H1 (cell line): ENCODE results near the gene DOCK1. TPM values are rescaled to one million over a fixed set of nuclear protein-coding genes. Genes with fewer than 3 reads are reported as not detected.

Experiments used
- CTCF ChIA-PET: fragments of 300-600 bp; sonication (Branson Sonifier 250); formaldehyde crosslinking; loops from one replicate; lab custom pipeline; 2021; ENCODE audit not compliant: partially characterized antibody; lab: Charles Lee
- POLR2A ChIA-PET: fragments of 300-600 bp; sonication (Branson Sonifier 250); formaldehyde crosslinking; loops from one replicate; lab custom pipeline; 2021; ENCODE audit warnings: inconsistent platforms; ENCODE audit not compliant: partially characterized antibody; lab: Charles Lee
- DNase-seq, 2 experiments: peaks; one replicate each; pipeline versions ENCODE4 v3.0.0 to v3.0.0-alpha.2; 2010 to 2022; ENCODE audit warnings: low spot score in 2 of 2, low read depth in 1 of 2, mixed read lengths in 1 of 2
- FAIRE-seq: peaks from 2 replicates; lab custom pipeline; 2011; peaks lifted over from hg19 to GRCh38; lab: Jason Lieb, UNC
- H2AFZ ChIP-seq: 2 replicates; pipeline ENCODE4 v1.8.1; 2012; ENCODE audit warnings: low read length, inconsistent platforms
- H2AK5ac ChIP-seq: 2 replicates; pipeline ENCODE4 v1.6.1; 2013; ENCODE audit warnings: low read depth, low read length
- H2BK120ac ChIP-seq: replicated peaks from 2 replicates; pipeline ENCODE3; 2013; ENCODE audit warnings: low read depth, low read length, inconsistent platforms
- H2BK12ac ChIP-seq: 2 replicates; pipeline ENCODE4 v1.6.1; 2013; ENCODE audit warnings: low read depth, low read length
- H2BK15ac ChIP-seq: 2 replicates; pipeline ENCODE4 v1.6.1; 2013; ENCODE audit warnings: low read length
- H2BK20ac ChIP-seq: 2 replicates; pipeline ENCODE4 v1.6.1; 2013; ENCODE audit warnings: low read length
- H2BK5ac ChIP-seq: 2 replicates; pipeline ENCODE4 v1.6.1; 2013; ENCODE audit warnings: low read depth, low read length
- H3K14ac ChIP-seq: 2 replicates; pipeline ENCODE4 v1.6.1; 2013; ENCODE audit warnings: inconsistent platforms; ENCODE audit not compliant: insufficient read length
- H3K18ac ChIP-seq: 2 replicates; pipeline ENCODE4 v1.6.1; 2013; ENCODE audit warnings: low read length; ENCODE audit errors: extremely low read depth
- H3K23ac ChIP-seq: 2 replicates; pipeline ENCODE4 v1.6.1; 2013; ENCODE audit warnings: inconsistent platforms; ENCODE audit not compliant: insufficient read length
- H3K23me2 ChIP-seq: 2 replicates; pipeline ENCODE4 v1.6.1; 2013; ENCODE audit warnings: low read depth, low read length
- H3K27ac ChIP-seq: 2 replicates; pipeline ENCODE4 v1.6.1; 2011; ENCODE audit warnings: low read depth, low read length, inconsistent platforms
- H3K27me3 ChIP-seq, 4 experiments: replicated peaks in 1 of 4; 1 replicate in 1 of 4; 2 replicates in 3 of 4; pipeline versions ENCODE4 v1.6.1 to v1.8.1; 2011 to 2013; ENCODE audit warnings: low read length in 3 of 4, mild to moderate bottlenecking in 3 of 4, inconsistent platforms in 2 of 4, mixed read lengths in 2 of 4, moderate library complexity in 1 of 4; ENCODE audit not compliant: control insufficient read depth in 3 of 4, insufficient read depth in 3 of 4; ENCODE audit errors: extremely low read depth in 1 of 4
- H3K36me3 ChIP-seq, 4 experiments: 2 replicates each; pipeline versions ENCODE4 v1.6.1 to v1.8.1; 2011 to 2013; ENCODE audit warnings: mild to moderate bottlenecking in 4 of 4, low read length in 3 of 4, moderate library complexity in 2 of 4, control low read depth in 1 of 4, inconsistent platforms in 1 of 4; ENCODE audit not compliant: insufficient read depth in 4 of 4, control insufficient read depth in 2 of 4
- H3K4ac ChIP-seq: replicated peaks from 2 replicates; pipeline ENCODE3; 2013; ENCODE audit warnings: low read length, low read depth, mixed read lengths, inconsistent platforms; ENCODE audit not compliant: insufficient read length
- H3K4me1 ChIP-seq, 4 experiments: replicated peaks in 1 of 4; 1 replicate in 1 of 4; 2 replicates in 3 of 4; pipeline versions ENCODE4 v1.6.1 to v1.8.1; 2011 to 2013; ENCODE audit warnings: low read length in 3 of 4, inconsistent platforms in 2 of 4, mixed read lengths in 1 of 4; ENCODE audit not compliant: insufficient read depth in 4 of 4, control insufficient read depth in 3 of 4
- H3K4me2 ChIP-seq, 2 experiments: 2 replicates each; pipeline versions ENCODE4 v1.6.1 to v1.8.1; 2011 to 2013; ENCODE audit warnings: low read depth in 2 of 2, low read length in 2 of 2, control low read depth in 1 of 2, inconsistent platforms in 1 of 2, mild to moderate bottlenecking in 1 of 2; ENCODE audit not compliant: insufficient read depth in 1 of 2
- H3K4me3 ChIP-seq, 4 experiments: fragments of 200-600, 300-600 bp in 1 of 4; sonication (generic), shearing (Covaris generic), sonication (Bioruptor Twin) in 1 of 4; 2 replicates each; pipeline versions ENCODE4 v1.5.1 to v1.8.1; 2011 to 2016; ENCODE audit warnings: low read length in 4 of 4, low read depth in 3 of 4, control low read depth in 2 of 4, inconsistent platforms in 2 of 4, mild to moderate bottlenecking in 2 of 4, mixed read lengths in 1 of 4, moderate library complexity in 1 of 4; ENCODE audit not compliant: insufficient read depth in 2 of 4; ENCODE audit errors: extremely low read depth in 1 of 4
- H3K56ac ChIP-seq: replicated peaks from 2 replicates; pipeline ENCODE3; 2013; ENCODE audit warnings: low read depth, mild to moderate bottlenecking, mixed read lengths, low read length, inconsistent platforms; ENCODE audit not compliant: insufficient read length
- H3K79me1 ChIP-seq: 2 replicates; pipeline ENCODE4 v1.6.1; 2013; ENCODE audit warnings: low read depth, low read length, control low read depth
- H3K79me2 ChIP-seq, 2 experiments: 2 replicates each; pipeline versions ENCODE4 v1.6.1 to v1.8.1; 2012 to 2013; ENCODE audit warnings: low read length in 2 of 2, mild to moderate bottlenecking in 2 of 2, inconsistent platforms in 1 of 2; ENCODE audit not compliant: insufficient read depth in 2 of 2, control insufficient read depth in 1 of 2
- H3K9ac ChIP-seq, 4 experiments: replicated peaks in 1 of 4; 1 replicate in 1 of 4; 2 replicates in 3 of 4; pipeline versions ENCODE4 v1.6.1 to v1.8.1; 2011 to 2013; ENCODE audit warnings: low read depth in 3 of 4, low read length in 3 of 4, control low read depth in 2 of 4, mild to moderate bottlenecking in 2 of 4, moderate library complexity in 2 of 4, inconsistent platforms in 1 of 4; ENCODE audit errors: extremely low read depth in 1 of 4
- H3K9me3 ChIP-seq, 2 experiments: 2 replicates each; pipeline versions ENCODE4 v1.6.1 to v1.8.1; 2012 to 2013; ENCODE audit warnings: mild to moderate bottlenecking in 2 of 2, moderate library complexity in 2 of 2, control low read depth in 1 of 2, inconsistent platforms in 1 of 2, low read depth in 1 of 2, low read length in 1 of 2, mixed read lengths in 1 of 2; ENCODE audit not compliant: insufficient read depth in 2 of 2
- H4K20me1 ChIP-seq, 2 experiments: replicated peaks in 1 of 2; 2 replicates each; pipeline versions ENCODE3 to v1.8.1; 2011 to 2013; ENCODE audit warnings: inconsistent platforms in 2 of 2, low read length in 2 of 2, mild to moderate bottlenecking in 1 of 2; ENCODE audit not compliant: insufficient read depth in 2 of 2, control insufficient read depth in 1 of 2
- H4K5ac ChIP-seq: 2 replicates; pipeline ENCODE4 v1.6.1; 2013; ENCODE audit warnings: low read length, low read depth, mixed read lengths, inconsistent platforms; ENCODE audit not compliant: insufficient read length
- H4K8ac ChIP-seq: 2 replicates; pipeline ENCODE4 v1.8.0; 2013; ENCODE audit warnings: mild to moderate bottlenecking, moderate library complexity, low read length, inconsistent platforms; ENCODE audit not compliant: insufficient read depth; ENCODE audit errors: extremely low read depth
- H4K91ac ChIP-seq: replicated peaks from 2 replicates; pipeline ENCODE3; 2013; ENCODE audit warnings: low read length, mixed read lengths, inconsistent platforms; ENCODE audit not compliant: insufficient read length
- ATF3 ChIP-seq: IDR thresholded peaks from 2 replicates; pipeline ENCODE4 v1.6.1; 2011; ENCODE audit warnings: low read depth, mild to moderate bottlenecking, low read length; ENCODE audit not compliant: insufficient read depth
- RNF2 ChIP-seq: fragments of 200-900, 300-1000 bp; sonication (generic); IDR thresholded peaks from 2 replicates; pipeline ENCODE4 v1.7.1; 2016; ENCODE audit warnings: borderline replicate concordance, low read depth, mild to moderate bottlenecking, antibody characterized with exemption, low read length; ENCODE audit not compliant: poor library complexity, severe bottlenecking; ENCODE audit errors: missing control alignments
- SIRT6 ChIP-seq: IDR thresholded peaks from one replicate; pipeline ENCODE4 v1.7.1; 2012; ENCODE audit warnings: low read length, inconsistent platforms
- polyA plus RNA-seq, 7 experiments: library from polyadenylated mRNA; depleted of rRNA in 3 of 7; stranded (reverse) in 5 of 7; unstranded in 2 of 7; fragments of >200 nt in 5 of 7; fragments of 200-250 nt in 2 of 7; gene quantifications; 1 replicate in 5 of 7; 2 replicates in 1 of 7; 4 replicates in 1 of 7; pipeline versions ENCODE4 v1.2.1 to v1.2.3, GENCODE V29; 2011 to 2013; ENCODE audit warnings: missing spikeins in 2 of 7, mixed read lengths in 2 of 7
- total RNA-seq: library from RNA; stranded (reverse); fragmentation: NEBNext Ultra II Directional; extraction: Animal tissue kit (Norgen Biotek cat#: 25700); gene quantifications from 2 replicates; pipeline ENCODE4 v1.2.1, GENCODE V29; 2021

The DOCK1 gene
- total and polyA plus RNA-seq, 2 of the 8 experiments (the other 6 are each of a cell fraction or from before 2014, with no cell fraction given), result 11.6 to 53.0 TPM

DNA sequence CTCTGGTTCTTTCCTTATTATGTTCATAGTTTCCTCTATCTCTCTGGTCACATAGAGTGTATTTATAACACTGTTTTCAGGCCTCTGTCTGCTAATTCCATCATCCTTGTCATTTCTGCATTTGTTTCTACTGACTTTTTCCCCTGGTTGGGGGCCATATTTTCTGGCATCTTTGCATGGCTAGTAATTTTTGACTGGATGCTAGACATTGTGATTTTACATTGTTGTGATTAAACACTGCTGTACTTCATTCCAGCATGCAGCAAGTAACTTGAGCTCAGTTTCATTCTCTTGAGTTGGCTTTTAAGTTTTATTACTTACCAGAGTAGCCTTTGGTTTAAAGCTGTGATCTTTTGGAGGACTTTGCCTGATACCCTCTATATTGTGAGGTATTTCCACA lies 6.8 kb upstream of the DOCK1 start:
- Histone ChIP-seq H4K91ac (no peak overlapping the region), H4K8ac (no peak overlapping the region), H3K4me1 (no peaks in the 10 kb centered on the region), H2BK15ac (no peak overlapping the region), H3K27me3 (no peaks in the 10 kb centered on the region; a peak in 1 of 7 replicates), H2BK120ac (no peak overlapping the region), H3K36me3 (peaks cover 0 to 28% (median 8%) of the 10 kb centered on the region in 4 experiments; a peak in 5 of 8 replicates), H4K5ac (no peak overlapping the region), H4K20me1 (no peaks in the 10 kb centered on the region), H3K9me3 (peaks cover 17 to 26% of the 10 kb centered on the region in 2 experiments; a peak in 3 of 4 replicates), H3K56ac (no peak overlapping the region), H2BK20ac (no peak overlapping the region), H3K9ac (no peak overlapping the region), H3K79me2 (no peaks in the 10 kb centered on the region), H3K4ac (no peak overlapping the region), H3K27ac (no peak overlapping the region), H3K4me2 (no peak overlapping the region), H3K18ac (no peak overlapping the region), H2BK12ac (no peak overlapping the region), H2BK5ac (no peak overlapping the region), H3K23me2 (no peaks in the 10 kb centered on the region), H3K79me1 (no peaks in the 10 kb centered on the region; the same call in 1 of the 2 replicates), H3K23ac (no peak overlapping the region), H2AFZ (no peak overlapping the region), H2AK5ac (no peak overlapping the region), H3K14ac (no peak overlapping the region), H3K4me3 (no peak overlapping the region)
- FAIRE-seq (no peak), DNase-seq (no peak)
- ChIA-PET POLR2A (interaction anchor here (1.3 to 2.1 kb wide), 2 partner anchors 9 to 10 kb away, joined by 3 to 11 read pairs; no protein-coding TSS in a partner anchor), CTCF (interaction anchor here (1.3 kb wide), 1 partner anchor 9 kb away, joined by 6 read pairs; no protein-coding TSS in a partner anchor)
- TF ChIP-seq ATF3 (no peak), RNF2 (no peak), SIRT6 (no peak)
